ENCODE measurements around the gene BCL2.

BCL2 gene

GRCh38 chr18:63100630-63101055, 218.9 kb downstream of the BCL2 start:
- peaks cover 10% of the 10 kb centered on the region for H3K9me3 Mint-ChIP-seq
- H3K4me3 Mint-ChIP-seq = no peak overlapping the region
- H3K27ac Mint-ChIP-seq = peak overlapping the region; percentile 3
- CTCF ChIA-PET = interaction anchor here (1.2 kb wide), 1 partner anchor 21 kb away, joined by 3 read pairs; no protein-coding TSS in a partner anchor
- H3K27me3 Mint-ChIP-seq = peaks cover 24% of the 10 kb centered on the region
- H3K4me1 Mint-ChIP-seq = peaks cover 77% of the 10 kb centered on the region
- peaks cover 12% of the 10 kb centered on the region for H3K36me3 Mint-ChIP-seq
- DNase-seq = no peak

GRCh38 chr18:63099848-63100629, 219.5 kb downstream of the BCL2 start:
- H3K4me3 Mint-ChIP-seq = no peak overlapping the region
- H3K27ac Mint-ChIP-seq = peak overlapping the region; percentile 33
- peaks cover 12% of the 10 kb centered on the region for H3K36me3 Mint-ChIP-seq
- peaks cover 5% of the 10 kb centered on the region for H3K9me3 Mint-ChIP-seq
- peaks cover 74% of the 10 kb centered on the region for H3K4me1 Mint-ChIP-seq
- no peak for DNase-seq
- CTCF ChIA-PET = interaction anchor here (1.2 kb wide), 1 partner anchor 21 kb away, joined by 3 read pairs; no protein-coding TSS in a partner anchor
- peaks cover 30% of the 10 kb centered on the region for H3K27me3 Mint-ChIP-seq

- CTCF ChIA-PET = interaction anchor here (1.7 kb wide), 1 partner anchor 516 kb away, joined by 3 read pairs; no protein-coding TSS in a partner anchor
- peak overlapping the region; percentile 5 for H3K4me3 Mint-ChIP-seq
- DNase-seq = no peak
- H3K27ac Mint-ChIP-seq = peak overlapping the region; percentile 91
- peaks cover 36% of the 10 kb centered on the region for H3K27me3 Mint-ChIP-seq
- peaks cover 74% of the 10 kb centered on the region for H3K4me1 Mint-ChIP-seq
- H3K36me3 Mint-ChIP-seq = peaks cover 12% of the 10 kb centered on the region
- H3K9me3 Mint-ChIP-seq = peaks cover 3% of the 10 kb centered on the region
Measured at GRCh38 chr18:63099091-63099840, 220.3 kb downstream of the BCL2 start.

- Mint-ChIP-seq H3K4me1 (peaks cover 69% of the 10 kb centered on the region), H3K9me3 (peaks cover 3% of the 10 kb centered on the region), H3K27ac (peak overlapping the region; percentile 91), H3K4me3 (peak overlapping the region; percentile 27), H3K36me3 (peaks cover 11% of the 10 kb centered on the region), H3K27me3 (peaks cover 43% of the 10 kb centered on the region)
- peak; percentile 85 for DNase-seq
- CTCF ChIA-PET = interaction anchor here (1.7 kb wide), 1 partner anchor 515 kb away, joined by 3 read pairs; no protein-coding TSS in a partner anchor
Measured at GRCh38 chr18:63098018-63098981, 221.3 kb downstream of the BCL2 start.

- DNase-seq = no peak
- no peaks in the 10 kb centered on the region for H3K9me3 Mint-ChIP-seq
- no peak overlapping the region for H3K4me3 Mint-ChIP-seq
- CTCF ChIA-PET = no interaction called here
- H3K36me3 Mint-ChIP-seq = peaks cover 7% of the 10 kb centered on the region
- H3K27me3 Mint-ChIP-seq = peaks cover 42% of the 10 kb centered on the region
- H3K27ac Mint-ChIP-seq = no peak overlapping the region
- peaks cover 57% of the 10 kb centered on the region for H3K4me1 Mint-ChIP-seq
Measured at GRCh38 chr18:63097178-63097577, 222.4 kb downstream of the BCL2 start.

- no peak overlapping the region for H3K27ac Mint-ChIP-seq
- DNase-seq = no peak
- CTCF ChIA-PET = interaction anchor here (0.6 to 1.2 kb wide), 4 partner anchors 10 to 80 kb away, joined by 3 read pairs; no protein-coding TSS in a partner anchor
- peaks cover 4% of the 10 kb centered on the region for H3K36me3 Mint-ChIP-seq
- peaks cover 42% of the 10 kb centered on the region for H3K27me3 Mint-ChIP-seq
- no peak overlapping the region for H3K4me3 Mint-ChIP-seq
- peaks cover 50% of the 10 kb centered on the region for H3K4me1 Mint-ChIP-seq
- H3K9me3 Mint-ChIP-seq = no peaks in the 10 kb centered on the region
Measured at GRCh38 chr18:63096327-63096874, 223.2 kb downstream of the BCL2 start.

- no peak overlapping the region for H3K27ac Mint-ChIP-seq
- H3K27me3 Mint-ChIP-seq = peaks cover 42% of the 10 kb centered on the region
- peaks cover 44% of the 10 kb centered on the region for H3K4me1 Mint-ChIP-seq
- H3K9me3 Mint-ChIP-seq = no peaks in the 10 kb centered on the region
- H3K36me3 Mint-ChIP-seq = peaks cover 2% of the 10 kb centered on the region
- DNase-seq = no peak
- no peak overlapping the region for H3K4me3 Mint-ChIP-seq
- CTCF ChIA-PET = interaction anchor here (0.8 to 1.5 kb wide), 5 partner anchors 10 to 223 kb away, joined by 3 to 4 read pairs (median 3); partner anchors contain the start of gene BCL2
Measured at GRCh38 chr18:63095768-63096167, 223.8 kb downstream of the BCL2 start.

- no peak overlapping the region for H3K27ac Mint-ChIP-seq
- H3K4me1 Mint-ChIP-seq = peaks cover 5% of the 10 kb centered on the region
- H3K36me3 Mint-ChIP-seq = peaks cover 2% of the 10 kb centered on the region
- no peak overlapping the region for H3K4me3 Mint-ChIP-seq
- no peaks in the 10 kb centered on the region for H3K9me3 Mint-ChIP-seq
- peaks cover 58% of the 10 kb centered on the region for H3K27me3 Mint-ChIP-seq
- DNase-seq = no peak
- CTCF ChIA-PET = no interaction called here
Measured at GRCh38 chr18:63091671-63092364, 227.8 kb downstream of the BCL2 start.

- H3K27me3 Mint-ChIP-seq = peaks cover 52% of the 10 kb centered on the region
- no peaks in the 10 kb centered on the region for H3K4me1 Mint-ChIP-seq
- no peaks in the 10 kb centered on the region for H3K9me3 Mint-ChIP-seq
- no peak overlapping the region for H3K27ac Mint-ChIP-seq
- no peak for DNase-seq
- CTCF ChIA-PET = no interaction called here
- no peak overlapping the region for H3K4me3 Mint-ChIP-seq
- H3K36me3 Mint-ChIP-seq = no peaks in the 10 kb centered on the region
Measured at GRCh38 chr18:63090334-63090733, 229.2 kb downstream of the BCL2 start.

- H3K4me3 Mint-ChIP-seq = no peak overlapping the region
- H3K36me3 Mint-ChIP-seq = no peaks in the 10 kb centered on the region
- no peaks in the 10 kb centered on the region for H3K4me1 Mint-ChIP-seq
- CTCF ChIA-PET = no interaction called here
- no peaks in the 10 kb centered on the region for H3K9me3 Mint-ChIP-seq
- H3K27ac Mint-ChIP-seq = no peak overlapping the region
- peaks cover 40% of the 10 kb centered on the region for H3K27me3 Mint-ChIP-seq
- no peak for DNase-seq
Measured at GRCh38 chr18:63089041-63089440, 230.5 kb downstream of the BCL2 start.

- CTCF ChIA-PET = no interaction called here
- DNase-seq = no peak
- no peaks in the 10 kb centered on the region for H3K4me1 Mint-ChIP-seq
- no peaks in the 10 kb centered on the region for H3K9me3 Mint-ChIP-seq
- H3K36me3 Mint-ChIP-seq = no peaks in the 10 kb centered on the region
- H3K27ac Mint-ChIP-seq = no peak overlapping the region
- H3K27me3 Mint-ChIP-seq = peaks cover 33% of the 10 kb centered on the region
- H3K4me3 Mint-ChIP-seq = no peak overlapping the region
Measured at GRCh38 chr18:63088262-63088661, 231.3 kb downstream of the BCL2 start.

GRCh38 chr18:63087421-63088230, 231.9 kb downstream of the BCL2 start:
- Mint-ChIP-seq H3K4me3 (no peak overlapping the region), H3K36me3 (no peaks in the 10 kb centered on the region), H3K27ac (no peak overlapping the region), H3K27me3 (peaks cover 31% of the 10 kb centered on the region), H3K9me3 (no peaks in the 10 kb centered on the region), H3K4me1 (no peaks in the 10 kb centered on the region)
- DNase-seq = no peak
- CTCF ChIA-PET = no interaction called here
